OCI-LY1 (cell line): ENCODE data around the gene ATP8A2.
"Not testable (repeated sequence)": the region's sequence is repeated elsewhere in the genome, so short reads cannot be mapped to it uniquely, and the experiment has no call there.

ENCODE experiments used
- H2AFZ ChIP-seq: fragments of 200-600 bp; sonication (generic), shearing (Covaris generic); 2 replicates; pipeline ENCODE4 v1.6.0; 2014; ENCODE audit warnings: antibody characterized with exemption, mild to moderate bottlenecking, low read length
- H3F3A ChIP-seq: fragments of 200-600 bp; sonication (generic), shearing (Covaris generic); 2 replicates; pipeline ENCODE4 v1.6.0; 2014; ENCODE audit warnings: mild to moderate bottlenecking, antibody characterized with exemption, low read length, moderate library complexity; ENCODE audit not compliant: insufficient read depth
- H3K27ac ChIP-seq: fragments of 200-600 bp; sonication (generic); 2 replicates; pipeline ENCODE4 v1.5.1; 2014; ENCODE audit warnings: low read length, mixed run types, mild to moderate bottlenecking, low read depth; ENCODE audit not compliant: poor library complexity, severe bottlenecking
- H3K27me3 ChIP-seq: fragments of 200-600 bp; sonication (generic); 2 replicates; pipeline ENCODE4 v1.6.0; 2014; ENCODE audit warnings: antibody characterized with exemption, mild to moderate bottlenecking, low read length, moderate library complexity; ENCODE audit not compliant: insufficient read depth
- H3K36me3 ChIP-seq: fragments of 200-600 bp; sonication (generic); 2 replicates; pipeline ENCODE4 v1.6.1; 2014; ENCODE audit warnings: mild to moderate bottlenecking, antibody characterized with exemption, low read length, moderate library complexity, mixed read lengths; ENCODE audit not compliant: insufficient read depth
- H3K4me1 ChIP-seq: fragments of 200-600 bp; sonication (generic); 2 replicates; pipeline ENCODE4 v1.5.1; 2014; ENCODE audit warnings: mild to moderate bottlenecking, low read length, moderate library complexity; ENCODE audit not compliant: insufficient read depth, severe bottlenecking
- H3K4me2 ChIP-seq: fragments of 200-600 bp; sonication (generic), shearing (Covaris generic); 2 replicates; pipeline ENCODE4 v1.6.1; 2014; ENCODE audit warnings: low read length
- H3K4me3 ChIP-seq: fragments of 200-600 bp; sonication (generic); 2 replicates; pipeline ENCODE4 v1.5.1; 2014; ENCODE audit warnings: low read length, low read depth, mild to moderate bottlenecking, mixed read lengths; ENCODE audit not compliant: poor library complexity, severe bottlenecking
- H3K79me2 ChIP-seq: fragments of 200-600 bp; shearing (Covaris generic); 2 replicates; pipeline ENCODE4 v1.6.1; 2016; ENCODE audit warnings: mixed run types, low read length, mixed read lengths; ENCODE audit not compliant: insufficient read depth
- H3K9ac ChIP-seq: fragments of 200-600 bp; sonication (generic), shearing (Covaris generic); 2 replicates; pipeline ENCODE4 v1.6.1; 2014; ENCODE audit warnings: mild to moderate bottlenecking, low read length, mixed read lengths
- H3K9me2 ChIP-seq: fragments of 200-600 bp; sonication (generic), shearing (Covaris generic); 2 replicates; pipeline ENCODE4 v1.6.1; 2014; ENCODE audit warnings: low read depth, mild to moderate bottlenecking, low read length, mixed read lengths
- H3K9me3 ChIP-seq: fragments of 200-600 bp; shearing (Covaris generic); 2 replicates; pipeline ENCODE4 v1.6.1; 2014; ENCODE audit warnings: low read length, mixed read lengths
- H4K20me1 ChIP-seq: fragments of 200-600 bp; sonication (generic), shearing (Covaris generic); 2 replicates; pipeline ENCODE4 v1.6.0; 2016; ENCODE audit warnings: mild to moderate bottlenecking, low read length; ENCODE audit not compliant: insufficient read depth
- EZH2 ChIP-seq: fragments of 200-600 bp; sonication (generic), shearing (Covaris generic); IDR thresholded peaks from 2 replicates; pipeline ENCODE4 v1.8.0; 2017; ENCODE audit warnings: borderline replicate concordance, mixed run types, mild to moderate bottlenecking, antibody characterized with exemption, low read length, moderate library complexity, mixed read lengths
- TF ChIP-seq, protein P1 (sequence below): fragments of 200-600 bp; sonication (generic), shearing (Covaris generic); IDR thresholded peaks from 2 replicates; pipeline ENCODE4 v1.5.1; 2017; ENCODE audit warnings: mild to moderate bottlenecking, antibody characterized with exemption, low read length, moderate library complexity, mixed read lengths

Gene ATP8A2

DNA sequence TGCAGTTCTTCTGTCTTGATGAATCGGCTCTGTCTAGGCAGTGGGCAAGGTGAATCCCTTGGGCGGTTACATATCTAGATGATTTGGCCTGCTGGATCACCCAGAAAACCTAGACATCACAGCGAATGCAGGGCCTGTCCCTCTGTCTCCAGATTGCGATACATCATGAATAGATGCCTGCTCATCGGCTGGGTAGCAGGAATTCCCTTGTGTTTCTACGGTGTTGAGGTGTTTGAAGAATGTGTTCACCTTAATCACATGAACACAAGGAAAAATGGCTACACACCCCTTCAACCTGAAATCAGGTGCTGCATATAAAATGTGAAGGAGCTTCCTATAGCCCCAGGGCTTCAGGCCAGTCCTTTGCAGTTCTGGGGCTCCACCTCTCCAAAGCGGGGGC is 398.8 kb downstream of the ATP8A2 start:
- Histone ChIP-seq H3K9ac (no peak overlapping the region), H3K36me3 (no peaks in the 10 kb centered on the region), H4K20me1 (no peaks in the 10 kb centered on the region), H3K9me3 (no peaks in the 10 kb centered on the region), H3F3A (no peaks in the 10 kb centered on the region), H2AFZ (no peak overlapping the region), H3K4me2 (no peak overlapping the region), H3K4me1 (no peaks in the 10 kb centered on the region), H3K79me2 (no peaks in the 10 kb centered on the region), H3K4me3 (no peak overlapping the region), H3K27me3 (no peaks in the 10 kb centered on the region), H3K9me2 (no peaks in the 10 kb centered on the region), H3K27ac (no peak overlapping the region)
- TF ChIP-seq, protein P1, sequence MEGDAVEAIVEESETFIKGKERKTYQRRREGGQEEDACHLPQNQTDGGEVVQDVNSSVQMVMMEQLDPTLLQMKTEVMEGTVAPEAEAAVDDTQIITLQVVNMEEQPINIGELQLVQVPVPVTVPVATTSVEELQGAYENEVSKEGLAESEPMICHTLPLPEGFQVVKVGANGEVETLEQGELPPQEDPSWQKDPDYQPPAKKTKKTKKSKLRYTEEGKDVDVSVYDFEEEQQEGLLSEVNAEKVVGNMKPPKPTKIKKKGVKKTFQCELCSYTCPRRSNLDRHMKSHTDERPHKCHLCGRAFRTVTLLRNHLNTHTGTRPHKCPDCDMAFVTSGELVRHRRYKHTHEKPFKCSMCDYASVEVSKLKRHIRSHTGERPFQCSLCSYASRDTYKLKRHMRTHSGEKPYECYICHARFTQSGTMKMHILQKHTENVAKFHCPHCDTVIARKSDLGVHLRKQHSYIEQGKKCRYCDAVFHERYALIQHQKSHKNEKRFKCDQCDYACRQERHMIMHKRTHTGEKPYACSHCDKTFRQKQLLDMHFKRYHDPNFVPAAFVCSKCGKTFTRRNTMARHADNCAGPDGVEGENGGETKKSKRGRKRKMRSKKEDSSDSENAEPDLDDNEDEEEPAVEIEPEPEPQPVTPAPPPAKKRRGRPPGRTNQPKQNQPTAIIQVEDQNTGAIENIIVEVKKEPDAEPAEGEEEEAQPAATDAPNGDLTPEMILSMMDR, result no peak
- TF ChIP-seq EZH2, result no peak

DNA sequence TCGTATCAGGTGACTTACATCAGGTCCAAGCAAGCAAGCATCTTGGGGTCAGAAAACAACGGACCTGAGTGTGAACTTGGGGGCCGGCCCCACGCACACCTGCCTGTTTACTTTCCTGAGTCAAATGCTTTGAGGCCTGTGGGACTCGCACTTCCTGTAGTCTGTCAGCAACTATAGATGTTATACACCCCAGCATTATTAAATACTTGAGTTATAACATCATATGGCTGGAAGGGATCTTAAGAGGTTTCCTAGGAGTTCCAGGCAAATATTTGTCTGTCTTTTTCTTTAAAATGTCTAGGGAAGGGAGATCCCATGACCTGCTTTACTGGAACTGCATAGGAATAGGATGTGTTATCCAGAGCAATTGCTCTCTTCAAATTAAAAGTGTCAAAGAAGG is 399.4 kb downstream of the ATP8A2 start:
- H2AFZ ChIP-seq, result no peak overlapping the region

DNA sequence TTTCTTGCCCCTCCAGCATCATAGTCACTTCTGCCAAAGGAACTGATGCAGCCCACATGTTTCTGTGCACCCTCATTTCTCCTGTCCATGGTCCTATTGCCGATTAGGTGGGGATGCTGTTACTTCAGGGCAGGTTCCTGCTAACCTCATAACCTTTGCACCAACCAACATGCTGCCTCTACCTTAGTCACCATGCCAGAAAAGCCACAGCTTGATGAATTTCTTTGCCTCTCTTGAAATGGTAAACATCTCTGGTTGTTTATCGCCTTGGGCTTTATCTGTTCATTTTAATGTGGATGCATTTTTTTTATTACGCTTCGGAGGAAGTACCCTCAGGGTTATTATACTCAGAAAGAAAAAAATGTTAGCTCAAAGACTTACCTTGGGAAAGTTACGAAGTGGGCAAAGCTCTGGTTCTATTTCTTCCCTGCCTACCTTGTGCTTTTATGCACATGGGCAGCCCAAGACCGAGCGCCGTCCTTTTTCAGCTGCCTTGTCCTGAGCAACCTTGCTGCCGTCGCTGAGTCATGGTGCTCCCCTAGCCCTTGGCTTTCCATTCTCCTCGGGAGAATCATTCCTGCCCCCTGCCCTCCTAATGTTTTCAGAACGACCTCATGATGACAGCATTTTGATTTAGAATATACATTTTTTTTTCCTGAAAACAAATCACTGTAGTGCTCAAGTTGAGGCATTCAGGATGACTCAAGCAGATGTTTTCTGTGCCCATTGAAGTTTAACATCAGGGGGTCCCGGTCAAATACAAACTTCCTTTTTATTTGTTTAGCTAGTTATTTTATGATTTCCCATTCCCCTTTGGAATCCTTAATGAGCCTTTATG is 400.1 kb downstream of the ATP8A2 start:
- H3K79me2 ChIP-seq, result no peaks in the 10 kb centered on the region
- H3K9ac ChIP-seq, result no peak overlapping the region
- no peaks in the 10 kb centered on the region for H4K20me1 ChIP-seq
- H3K36me3 ChIP-seq, result no peaks in the 10 kb centered on the region
- H2AFZ ChIP-seq, result no peak overlapping the region
- H3K27me3 ChIP-seq, result no peaks in the 10 kb centered on the region
- H3K9me3 ChIP-seq, result no peaks in the 10 kb centered on the region
- no peak for TF ChIP-seq EZH2
- TF ChIP-seq, protein P1, result no peak
- no peaks in the 10 kb centered on the region for H3K4me1 ChIP-seq
- H3K9me2 ChIP-seq, result no peaks in the 10 kb centered on the region
- H3K27ac ChIP-seq, result no peak overlapping the region
- no peak overlapping the region for H3K4me3 ChIP-seq
- H3F3A ChIP-seq, result no peaks in the 10 kb centered on the region
- no peak overlapping the region for H3K4me2 ChIP-seq

More for the DNA sequence above, 399.4 kb downstream of the ATP8A2 start:
- Histone ChIP-seq H3K9me3 (no peaks in the 10 kb centered on the region), H3K27me3 (no peaks in the 10 kb centered on the region), H3K4me3 (no peak overlapping the region), H3K36me3 (no peaks in the 10 kb centered on the region), H3K9me2 (no peaks in the 10 kb centered on the region), H3F3A (no peaks in the 10 kb centered on the region), H3K79me2 (no peaks in the 10 kb centered on the region), H3K4me2 (no peak overlapping the region), H3K4me1 (no peaks in the 10 kb centered on the region), H3K9ac (no peak overlapping the region), H4K20me1 (no peaks in the 10 kb centered on the region), H3K27ac (no peak overlapping the region)
- no peak for TF ChIP-seq EZH2
- TF ChIP-seq, protein P1, result no peak

DNA sequence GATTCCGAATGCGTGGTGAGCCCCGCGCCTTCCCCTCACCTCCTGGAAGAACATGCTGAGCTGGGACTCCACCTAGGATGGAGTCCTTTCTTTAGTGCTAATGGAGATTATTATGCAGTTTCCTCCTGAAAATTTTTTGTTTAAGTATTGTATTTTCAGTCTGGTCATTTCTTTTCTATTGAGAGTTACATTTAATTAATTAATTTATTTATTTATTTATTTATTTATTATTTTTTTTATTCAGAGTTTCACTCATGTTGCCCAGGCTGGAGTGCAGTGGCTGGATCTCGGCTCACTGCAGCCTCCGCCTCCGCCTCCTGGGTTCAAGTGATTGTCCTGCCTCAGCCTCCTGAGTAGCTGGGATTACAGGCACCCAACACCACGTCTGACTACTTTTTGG is 400.8 kb downstream of the ATP8A2 start:
- H3K9me3 ChIP-seq, H3K79me2 ChIP-seq, H3K4me2 ChIP-seq, H3K9me2 ChIP-seq, H3K4me1 ChIP-seq, H3K9ac ChIP-seq, H4K20me1 ChIP-seq, H3K27me3 ChIP-seq, H3K4me3 ChIP-seq, H3F3A ChIP-seq, H3K27ac ChIP-seq, H3K36me3 ChIP-seq, H2AFZ ChIP-seq: not testable (repeated sequence)

DNA sequence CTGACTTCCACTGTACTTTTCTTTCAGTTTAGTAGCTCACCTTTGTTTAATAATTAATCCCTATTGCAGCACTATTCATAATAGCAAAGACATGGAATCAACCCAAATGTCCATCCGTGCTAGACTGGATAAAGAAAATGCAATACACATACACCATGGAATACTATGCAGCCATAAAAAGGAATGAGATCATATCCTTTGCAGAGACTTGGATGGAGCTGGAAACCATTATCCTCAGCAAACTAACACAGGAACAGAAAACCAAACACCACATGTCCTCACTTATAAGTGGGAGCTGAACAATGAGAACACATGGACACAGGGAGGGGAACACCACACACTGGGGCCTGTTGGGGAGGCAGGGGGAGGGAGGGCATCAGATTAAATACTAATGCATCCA is 402.3 kb downstream of the ATP8A2 start:
- not testable (repeated sequence) for H2AFZ ChIP-seq, H3K4me1 ChIP-seq, H3F3A ChIP-seq, H3K36me3 ChIP-seq, H3K4me3 ChIP-seq, H3K9me2 ChIP-seq, H3K27ac ChIP-seq, H4K20me1 ChIP-seq, H3K4me2 ChIP-seq, H3K9ac ChIP-seq, H3K9me3 ChIP-seq, H3K79me2 ChIP-seq, H3K27me3 ChIP-seq
